ENCODE data around the gene MAPK9.
"Not testable (repeated sequence)": the region's sequence is repeated elsewhere in the genome, so short reads cannot be mapped to it uniquely, and the experiment has no call there.

MAPK9 gene

DNA sequence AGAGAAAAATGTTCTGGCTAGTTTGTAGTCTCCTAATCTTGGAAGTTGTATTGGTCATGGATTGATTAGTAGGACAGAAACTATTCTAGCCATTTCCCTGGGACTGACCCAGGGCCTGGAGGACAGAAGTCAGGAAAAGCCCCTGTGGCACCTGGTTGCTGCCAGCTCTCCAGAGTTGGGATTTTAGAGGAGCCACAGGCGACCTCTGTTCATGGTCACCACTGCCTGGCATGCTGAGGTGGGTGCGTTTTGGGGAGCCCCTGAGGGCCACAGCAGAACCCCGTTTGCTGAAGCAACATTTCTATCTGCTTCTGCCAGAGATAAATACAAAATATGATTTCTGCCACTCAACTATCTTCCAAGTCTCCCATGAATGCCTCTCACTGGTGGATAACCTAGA, 7.6 kb upstream of the MAPK9 start:
- H3K27me3 ChIP-seq (ENCODE audit: insufficient read depth, low read length, poor library complexity, severe bottlenecking) = no peaks in the 10 kb centered on the region
- H3K4me1 ChIP-seq (ENCODE audit: insufficient read depth, low read length, poor library complexity, severe bottlenecking) = no peaks in the 10 kb centered on the region
- H4K20me1 ChIP-seq (ENCODE audit: insufficient read depth, low read length, poor library complexity, severe bottlenecking) = no peaks in the 10 kb centered on the region
- H3K36me3 ChIP-seq (ENCODE audit: insufficient read depth, low read length) = no peaks in the 10 kb centered on the region
- no peak overlapping the region for H3K9ac ChIP-seq (ENCODE audit: low read depth, low read length, poor library complexity, severe bottlenecking)
- no peak overlapping the region for H3K4me3 ChIP-seq (ENCODE audit: low read length, poor library complexity, severe bottlenecking)
- H3F3A ChIP-seq (ENCODE audit: low read depth) = no peaks in the 10 kb centered on the region
- no peak for TF ChIP-seq EZH2phosphoT487 (IDR thresholded peaks at IDR 0.05; ENCODE audit: borderline replicate concordance)
- TF ChIP-seq, protein P1, sequence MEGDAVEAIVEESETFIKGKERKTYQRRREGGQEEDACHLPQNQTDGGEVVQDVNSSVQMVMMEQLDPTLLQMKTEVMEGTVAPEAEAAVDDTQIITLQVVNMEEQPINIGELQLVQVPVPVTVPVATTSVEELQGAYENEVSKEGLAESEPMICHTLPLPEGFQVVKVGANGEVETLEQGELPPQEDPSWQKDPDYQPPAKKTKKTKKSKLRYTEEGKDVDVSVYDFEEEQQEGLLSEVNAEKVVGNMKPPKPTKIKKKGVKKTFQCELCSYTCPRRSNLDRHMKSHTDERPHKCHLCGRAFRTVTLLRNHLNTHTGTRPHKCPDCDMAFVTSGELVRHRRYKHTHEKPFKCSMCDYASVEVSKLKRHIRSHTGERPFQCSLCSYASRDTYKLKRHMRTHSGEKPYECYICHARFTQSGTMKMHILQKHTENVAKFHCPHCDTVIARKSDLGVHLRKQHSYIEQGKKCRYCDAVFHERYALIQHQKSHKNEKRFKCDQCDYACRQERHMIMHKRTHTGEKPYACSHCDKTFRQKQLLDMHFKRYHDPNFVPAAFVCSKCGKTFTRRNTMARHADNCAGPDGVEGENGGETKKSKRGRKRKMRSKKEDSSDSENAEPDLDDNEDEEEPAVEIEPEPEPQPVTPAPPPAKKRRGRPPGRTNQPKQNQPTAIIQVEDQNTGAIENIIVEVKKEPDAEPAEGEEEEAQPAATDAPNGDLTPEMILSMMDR (conservative IDR thresholded peaks at IDR 0.05; ENCODE audit: low read length) = no peak
- H3K4me2 ChIP-seq (ENCODE audit: low read depth, low read length, poor library complexity, severe bottlenecking) = no peak overlapping the region
- no peaks in the 10 kb centered on the region for H3K79me2 ChIP-seq (ENCODE audit: insufficient read depth, low read length)
- H2AFZ ChIP-seq (ENCODE audit: low read length) = no peak overlapping the region
- H3K9me2 ChIP-seq (replicated peaks; ENCODE audit: low read depth, low read length) = no peaks in the 10 kb centered on the region
- no peaks in the 10 kb centered on the region for H3K9me3 ChIP-seq (ENCODE audit: insufficient read depth, low read depth, low read length)

DNA sequence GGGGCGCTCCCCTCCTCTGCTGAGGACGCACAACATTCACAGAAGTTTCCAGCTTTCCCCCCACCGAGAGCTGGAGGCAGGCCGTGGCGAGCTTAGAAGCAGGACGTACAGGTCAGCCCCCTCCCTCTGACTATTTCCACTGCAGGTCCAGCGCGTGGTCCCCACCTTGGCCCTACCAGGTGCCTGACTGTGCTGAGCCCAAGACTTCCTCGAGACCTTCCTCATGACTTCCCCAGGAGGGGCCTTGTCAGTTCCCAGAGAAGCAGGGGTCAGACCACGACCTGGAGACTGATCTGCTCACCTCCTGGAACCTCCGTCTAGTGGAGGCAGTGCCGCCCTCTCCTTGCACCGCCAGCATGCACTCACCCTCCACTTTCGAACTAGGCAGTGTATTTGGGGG, 7.1 kb upstream of the MAPK9 start:
- H3K79me2 ChIP-seq (ENCODE audit: insufficient read depth, low read length); H3K4me1 ChIP-seq (ENCODE audit: insufficient read depth, low read length, poor library complexity, severe bottlenecking); H3K9me3 ChIP-seq (ENCODE audit: insufficient read depth, low read depth, low read length); H4K20me1 ChIP-seq (ENCODE audit: insufficient read depth, low read length, poor library complexity, severe bottlenecking); H3F3A ChIP-seq (ENCODE audit: low read depth); H3K4me2 ChIP-seq (ENCODE audit: low read depth, low read length, poor library complexity, severe bottlenecking); H3K9me2 ChIP-seq (replicated peaks; ENCODE audit: low read depth, low read length); H3K4me3 ChIP-seq (ENCODE audit: low read length, poor library complexity, severe bottlenecking); H3K27me3 ChIP-seq (ENCODE audit: insufficient read depth, low read length, poor library complexity, severe bottlenecking); H2AFZ ChIP-seq (ENCODE audit: low read length); H3K9ac ChIP-seq (ENCODE audit: low read depth, low read length, poor library complexity, severe bottlenecking); H3K36me3 ChIP-seq (ENCODE audit: insufficient read depth, low read length): not testable (repeated sequence)

DNA sequence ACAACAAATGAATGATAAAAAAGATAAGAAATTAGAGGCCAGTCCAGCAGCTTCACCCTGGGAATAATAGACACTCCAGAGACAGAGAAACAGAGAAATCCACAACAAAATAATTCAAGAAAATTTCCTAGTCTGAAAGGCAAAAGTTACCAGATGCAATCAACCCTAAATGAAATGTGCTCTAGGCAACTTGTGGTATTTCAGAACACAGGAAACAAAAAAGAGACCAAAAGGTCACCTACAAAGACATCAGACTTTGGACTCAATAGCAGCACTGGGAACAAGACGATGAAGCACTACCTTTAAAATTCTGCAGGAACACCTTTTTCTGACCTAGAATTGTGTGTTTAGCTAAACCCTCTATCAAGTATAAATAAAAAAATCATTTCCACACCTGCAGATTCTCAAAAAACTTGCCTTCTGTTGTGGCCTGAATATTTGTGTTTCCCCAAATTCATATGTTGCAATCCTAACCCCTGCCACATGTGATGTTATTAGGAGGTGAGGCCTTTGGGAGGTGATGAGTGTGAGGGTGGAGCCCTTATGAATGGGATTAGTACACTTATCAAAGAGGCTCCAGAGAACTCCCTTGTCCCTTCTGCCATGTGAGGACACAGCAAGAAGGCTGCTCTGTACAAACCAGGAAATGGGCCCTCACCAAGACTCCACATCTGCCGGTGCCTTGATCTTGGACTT, 5.9 kb upstream of the MAPK9 start:
- Histone ChIP-seq H3F3A (ENCODE audit: low read depth) (no peaks in the 10 kb centered on the region), H3K4me1 (ENCODE audit: insufficient read depth, low read length, poor library complexity, severe bottlenecking) (peaks cover 4% of the 10 kb centered on the region), H3K4me3 (ENCODE audit: low read length, poor library complexity, severe bottlenecking) (no peak overlapping the region), H3K9me2 (replicated peaks; ENCODE audit: low read depth, low read length) (no peaks in the 10 kb centered on the region), H3K9ac (ENCODE audit: low read depth, low read length, poor library complexity, severe bottlenecking) (no peak overlapping the region), H3K36me3 (ENCODE audit: insufficient read depth, low read length) (no peaks in the 10 kb centered on the region), H3K27me3 (ENCODE audit: insufficient read depth, low read length, poor library complexity, severe bottlenecking) (no peaks in the 10 kb centered on the region), H2AFZ (ENCODE audit: low read length) (no peak overlapping the region), H3K4me2 (ENCODE audit: low read depth, low read length, poor library complexity, severe bottlenecking) (no peak overlapping the region), H3K79me2 (ENCODE audit: insufficient read depth, low read length) (no peaks in the 10 kb centered on the region), H4K20me1 (ENCODE audit: insufficient read depth, low read length, poor library complexity, severe bottlenecking) (no peaks in the 10 kb centered on the region), H3K9me3 (ENCODE audit: insufficient read depth, low read depth, low read length) (no peaks in the 10 kb centered on the region)
- TF ChIP-seq, protein P1 (conservative IDR thresholded peaks at IDR 0.05; ENCODE audit: low read length) = no peak
- no peak for TF ChIP-seq EZH2phosphoT487 (IDR thresholded peaks at IDR 0.05; ENCODE audit: borderline replicate concordance)

DNA sequence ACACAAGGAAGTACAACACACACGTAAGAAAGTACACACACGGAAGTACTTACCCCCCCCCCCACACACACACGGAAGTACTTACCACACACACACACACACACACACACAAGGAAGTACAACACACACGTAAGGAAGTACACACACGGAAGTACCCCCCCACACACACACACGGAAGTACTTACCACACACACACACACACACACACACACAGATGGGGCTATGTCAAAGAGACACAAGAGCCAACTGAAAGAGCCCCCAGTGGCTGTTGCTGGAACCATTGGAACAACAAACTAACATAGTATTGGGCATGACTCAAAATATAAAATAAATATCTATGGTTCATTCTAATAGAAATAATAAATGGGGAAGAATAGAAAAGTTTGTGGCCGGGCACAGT, 4.9 kb upstream of the MAPK9 start:
- TF ChIP-seq EZH2phosphoT487 (IDR thresholded peaks at IDR 0.05; ENCODE audit: borderline replicate concordance) = no peak
- TF ChIP-seq, protein P1 (conservative IDR thresholded peaks at IDR 0.05; ENCODE audit: low read length) = no peak
- Histone ChIP-seq H3K79me2 (ENCODE audit: insufficient read depth, low read length) (no peaks in the 10 kb centered on the region), H3K9me3 (ENCODE audit: insufficient read depth, low read depth, low read length) (no peaks in the 10 kb centered on the region), H3K36me3 (ENCODE audit: insufficient read depth, low read length) (no peaks in the 10 kb centered on the region), H4K20me1 (ENCODE audit: insufficient read depth, low read length, poor library complexity, severe bottlenecking) (no peaks in the 10 kb centered on the region), H3F3A (ENCODE audit: low read depth) (no peaks in the 10 kb centered on the region), H3K4me3 (ENCODE audit: low read length, poor library complexity, severe bottlenecking) (no peak overlapping the region), H3K4me1 (ENCODE audit: insufficient read depth, low read length, poor library complexity, severe bottlenecking) (peaks cover 4% of the 10 kb centered on the region), H3K9ac (ENCODE audit: low read depth, low read length, poor library complexity, severe bottlenecking) (no peak overlapping the region), H3K27me3 (ENCODE audit: insufficient read depth, low read length, poor library complexity, severe bottlenecking) (no peaks in the 10 kb centered on the region), H3K4me2 (ENCODE audit: low read depth, low read length, poor library complexity, severe bottlenecking) (no peak overlapping the region), H3K9me2 (replicated peaks; ENCODE audit: low read depth, low read length) (no peaks in the 10 kb centered on the region), H2AFZ (ENCODE audit: low read length) (no peak overlapping the region)

Measured in Loucy (cell line).